ENCODE results near the gene SURF2. TPM values are rescaled to one million over a fixed set of nuclear protein-coding genes. Genes with fewer than 3 reads are reported as not detected.

The SURF2 gene
- total and polyA plus RNA-seq, 2 experiments from 2014 or later = 39.9 to 104 TPM

- TF ChIP-seq REST (IDR thresholded peaks at IDR 0.05; ENCODE audit: unreplicated experiment) = no peak
- TF ChIP-seq STAT1 (IDR thresholded peaks at IDR 0.05; ENCODE audit: unreplicated experiment) = no peak
Observed at GRCh38 chr9:133401588-133401987, 45.2 kb downstream of the SURF2 start (continued).

- H3K79me2 ChIP-seq (replicated peaks; ENCODE audit: insufficient read depth) = no peaks in the 10 kb centered on the region
- no peak overlapping the region for H2AFZ ChIP-seq
- TF ChIP-seq EZH2 (IDR thresholded peaks at IDR 0.05; ENCODE audit: low read depth, unreplicated experiment) = no peak
- TF ChIP-seq ZNF114 (CRISPR knock-in tag; IDR thresholded peaks at IDR 0.05) = no peak
- TF ChIP-seq CREB1 (CRISPR knock-in tag; IDR thresholded peaks at IDR 0.05; ENCODE audit: low read depth) = no peak
- no peak for TF ChIP-seq ETS1 (IDR thresholded peaks at IDR 0.05)
- no peak for TF ChIP-seq STAT1 (IDR thresholded peaks at IDR 0.05; ENCODE audit: unreplicated experiment)
- TF ChIP-seq EZH2phosphoT487 (IDR thresholded peaks at IDR 0.05; ENCODE audit: unreplicated experiment) = no peak
- no peak for TF ChIP-seq POLR2AphosphoS5 (IDR thresholded peaks at IDR 0.05; ENCODE audit: low read depth)
- no peak for TF ChIP-seq NANOG (IDR thresholded peaks at IDR 0.05; ENCODE audit: borderline replicate concordance)
- TF ChIP-seq ZNF331 (CRISPR knock-in tag; IDR thresholded peaks at IDR 0.05; ENCODE audit: low read depth) = no peak
- no peak for TF ChIP-seq REST (IDR thresholded peaks at IDR 0.05; ENCODE audit: unreplicated experiment)
- no peak for TF ChIP-seq JUNB (IDR thresholded peaks at IDR 0.05; ENCODE audit: unreplicated experiment)
- no peak for TF ChIP-seq CTCF (conservative IDR thresholded peaks at IDR 0.05; ENCODE audit: low read depth in 2 of 2)
- no peaks in the 10 kb centered on the region; the same call in 1 of the 2 replicates for H4K20me1 ChIP-seq (replicated peaks; ENCODE audit: insufficient read depth)
- 0 out of 2 replicates have a peak, but pooled peaks cover 8% of the 10 kb centered on the region for H3F3A ChIP-seq (replicated peaks; ENCODE audit: low read depth)
- H3K4me1 ChIP-seq (ENCODE audit: insufficient read depth) = no peaks in the 10 kb centered on the region
- H3K27me3 ChIP-seq (ENCODE audit: insufficient read depth) = no peaks in the 10 kb centered on the region
- H3K27me3 Mint-ChIP-seq (ENCODE audit: insufficient read depth, low read depth, poor library complexity) = peaks cover 23% of the 10 kb centered on the region
- H3K36me3 Mint-ChIP-seq (ENCODE audit: low read depth) = peaks cover 29% of the 10 kb centered on the region
- no peak for ATAC-seq
- no peaks in the 10 kb centered on the region for H3K9me2 ChIP-seq (ENCODE audit: insufficient read depth)
- no peak overlapping the region for H3K27ac ChIP-seq (ENCODE audit: low read depth)
- H3K4me2 ChIP-seq = no peak overlapping the region
- no peak overlapping the region for H3K4me3 Mint-ChIP-seq
- H3K4me3 ChIP-seq = no peak overlapping the region
- DNase-seq (ENCODE audit: low spot score) = no peak
- H3K27ac Mint-ChIP-seq = no peak overlapping the region
- no peaks in the 10 kb centered on the region for H3K36me3 ChIP-seq (ENCODE audit: insufficient read depth)
- peaks cover 3% of the 10 kb centered on the region; the same call in 2 of the 3 replicates for H3K4me1 Mint-ChIP-seq
- no peaks in the 10 kb centered on the region; the same call in 2 of the 3 replicates for H3K9me3 Mint-ChIP-seq
Observed at GRCh38 chr9:133402689-133403088, 46.3 kb downstream of the SURF2 start.
